H1 (cell line): ENCODE measurements around the gene PLD5.
"Not testable (repeated sequence)": the region's sequence is repeated elsewhere in the genome, so short reads cannot be mapped to it uniquely, and the experiment has no call there.

Experiments
- EP300 ChIP-seq, 2 experiments: IDR thresholded peaks; 1 replicate in 1 of 2; 2 replicates in 1 of 2; pipeline ENCODE4 v1.6.1; 2011 to 2012; ENCODE audit warnings: low read depth in 2 of 2, low read length in 2 of 2, mild to moderate bottlenecking in 2 of 2, borderline replicate concordance in 1 of 2, inconsistent platforms in 1 of 2, moderate library complexity in 1 of 2
- GABPA ChIP-seq: IDR thresholded peaks from 2 replicates; pipeline ENCODE4 v1.6.1; 2011; ENCODE audit warnings: mild to moderate bottlenecking, low read length, moderate library complexity, borderline replicate concordance; ENCODE audit not compliant: insufficient read depth
- GTF2F1 ChIP-seq: IDR thresholded peaks from 2 replicates; pipeline ENCODE4 v1.6.1; 2012; ENCODE audit warnings: low read depth, low read length, improper control_type of control experiment, borderline replicate concordance
- HDAC2 ChIP-seq, 2 experiments: fragments of 300-600 bp in 1 of 2; sonication (generic) in 1 of 2; IDR thresholded peaks; 2 replicates each; pipeline ENCODE4 v1.6.1; 2011 to 2012; ENCODE audit warnings: low read depth in 2 of 2, low read length in 2 of 2, mild to moderate bottlenecking in 2 of 2, moderate library complexity in 2 of 2, borderline replicate concordance in 1 of 2, inconsistent platforms in 1 of 2
- POLR2AphosphoS5 ChIP-seq: IDR thresholded peaks from 2 replicates; pipeline ENCODE4 v1.6.1; 2011; ENCODE audit warnings: low read depth, low read length
- TF ChIP-seq, protein P1 (sequence below), 3 experiments: IDR thresholded peaks; 1 replicate in 2 of 3; 2 replicates in 1 of 3; pipeline versions ENCODE4 v1.5.1 to v1.6.1; 2011; ENCODE audit warnings: low read length in 3 of 3, mild to moderate bottlenecking in 3 of 3, inconsistent platforms in 2 of 3, low read depth in 1 of 3, moderate library complexity in 1 of 3; ENCODE audit not compliant: insufficient read depth in 1 of 3; ENCODE audit errors: control extremely low read depth in 1 of 3
- TF ChIP-seq, protein P2 (sequence below): IDR thresholded peaks from 2 replicates; pipeline ENCODE4 v1.6.1; 2011; ENCODE audit warnings: low read length, improper control_type of control experiment
- TF ChIP-seq, protein P3 (sequence below): IDR thresholded peaks from 2 replicates; pipeline ENCODE4 v1.6.1; 2011; ENCODE audit warnings: low read depth, mild to moderate bottlenecking, low read length; ENCODE audit not compliant: insufficient read depth

DNA sequence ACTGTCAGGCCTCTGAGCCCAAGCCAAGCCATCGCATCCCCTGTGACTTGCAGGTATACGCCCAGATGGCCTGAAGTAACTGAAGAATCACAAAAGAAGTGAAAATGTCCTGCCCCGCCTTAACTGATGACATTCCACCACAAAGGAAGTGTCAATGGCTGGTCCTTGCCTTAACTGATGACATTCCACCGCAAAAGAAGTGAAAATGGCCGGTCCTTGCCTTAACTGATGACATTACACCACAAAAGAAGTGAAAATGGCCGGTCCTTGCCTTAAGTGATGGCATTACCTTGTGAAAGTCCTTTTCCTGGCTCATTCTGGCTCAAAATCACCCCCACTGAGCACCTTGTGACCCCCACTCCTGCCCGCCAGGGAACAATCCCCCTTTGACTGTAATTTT lies 314.2 kb downstream of the PLD5 start:
- TF ChIP-seq, protein P1, sequence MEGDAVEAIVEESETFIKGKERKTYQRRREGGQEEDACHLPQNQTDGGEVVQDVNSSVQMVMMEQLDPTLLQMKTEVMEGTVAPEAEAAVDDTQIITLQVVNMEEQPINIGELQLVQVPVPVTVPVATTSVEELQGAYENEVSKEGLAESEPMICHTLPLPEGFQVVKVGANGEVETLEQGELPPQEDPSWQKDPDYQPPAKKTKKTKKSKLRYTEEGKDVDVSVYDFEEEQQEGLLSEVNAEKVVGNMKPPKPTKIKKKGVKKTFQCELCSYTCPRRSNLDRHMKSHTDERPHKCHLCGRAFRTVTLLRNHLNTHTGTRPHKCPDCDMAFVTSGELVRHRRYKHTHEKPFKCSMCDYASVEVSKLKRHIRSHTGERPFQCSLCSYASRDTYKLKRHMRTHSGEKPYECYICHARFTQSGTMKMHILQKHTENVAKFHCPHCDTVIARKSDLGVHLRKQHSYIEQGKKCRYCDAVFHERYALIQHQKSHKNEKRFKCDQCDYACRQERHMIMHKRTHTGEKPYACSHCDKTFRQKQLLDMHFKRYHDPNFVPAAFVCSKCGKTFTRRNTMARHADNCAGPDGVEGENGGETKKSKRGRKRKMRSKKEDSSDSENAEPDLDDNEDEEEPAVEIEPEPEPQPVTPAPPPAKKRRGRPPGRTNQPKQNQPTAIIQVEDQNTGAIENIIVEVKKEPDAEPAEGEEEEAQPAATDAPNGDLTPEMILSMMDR (IDR thresholded peaks at IDR 0.05; ENCODE audit: control extremely low read depth in 1 of 3, insufficient read depth in 1 of 3, low read depth in 1 of 3, low read length in 3 of 3), result not testable (repeated sequence)
- not testable (repeated sequence) for TF ChIP-seq HDAC2 (IDR thresholded peaks at IDR 0.05; ENCODE audit: borderline replicate concordance in 1 of 2, low read depth in 2 of 2, low read length in 2 of 2); GABPA; GTF2F1; EP300 (IDR thresholded peaks at IDR 0.05; ENCODE audit: borderline replicate concordance in 1 of 2, low read depth in 2 of 2, low read length in 2 of 2); POLR2AphosphoS5
- TF ChIP-seq, protein P2, sequence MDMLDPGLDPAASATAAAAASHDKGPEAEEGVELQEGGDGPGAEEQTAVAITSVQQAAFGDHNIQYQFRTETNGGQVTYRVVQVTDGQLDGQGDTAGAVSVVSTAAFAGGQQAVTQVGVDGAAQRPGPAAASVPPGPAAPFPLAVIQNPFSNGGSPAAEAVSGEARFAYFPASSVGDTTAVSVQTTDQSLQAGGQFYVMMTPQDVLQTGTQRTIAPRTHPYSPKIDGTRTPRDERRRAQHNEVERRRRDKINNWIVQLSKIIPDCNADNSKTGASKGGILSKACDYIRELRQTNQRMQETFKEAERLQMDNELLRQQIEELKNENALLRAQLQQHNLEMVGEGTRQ, result not testable (repeated sequence)
- TF ChIP-seq, protein P3, sequence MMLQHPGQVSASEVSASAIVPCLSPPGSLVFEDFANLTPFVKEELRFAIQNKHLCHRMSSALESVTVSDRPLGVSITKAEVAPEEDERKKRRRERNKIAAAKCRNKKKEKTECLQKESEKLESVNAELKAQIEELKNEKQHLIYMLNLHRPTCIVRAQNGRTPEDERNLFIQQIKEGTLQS, result not testable (repeated sequence)
